GM12878 (cell line): ENCODE measurements around the gene MEGF11. TPM values are rescaled to one million over a fixed set of nuclear protein-coding genes. Genes with fewer than 3 reads are reported as not detected.

Experiments used
- ATAC-seq: fragments of 200-7000 bp; cut with Tn5 transposase; 3 replicates; pipeline ENCODE4 v1.9.1; 2020; ENCODE audit warnings: mild to moderate bottlenecking, moderate library complexity
- BruUV-seq: library from RNA; stranded (reverse); fragments of 400-500 nt; replicated peaks from 2 replicates; lab custom pipeline; 2021; lab: Mats Ljungman, UMichigan
- CTCF ChIA-PET: fragments of 300-600 bp; sonication (Branson Sonifier 250); formaldehyde crosslinking; extraction: SDS; loops from one replicate; lab custom pipeline; 2021; ENCODE audit warnings: inconsistent platforms; lab: Yijun Ruan, JAX
- POLR2A ChIA-PET: fragments of 350-600 bp; formaldehyde crosslinking; extraction: SDS; loops from one replicate; lab custom pipeline; 2021; ENCODE audit warnings: inconsistent platforms; lab: Charles Lee
- RAD21 ChIA-PET: fragments of 300-600 bp; sonication (Branson Sonifier 250); formaldehyde crosslinking; loops from one replicate; lab custom pipeline; 2023; ENCODE audit warnings: antibody characterized with exemption; ENCODE audit not compliant: unreplicated experiment; lab: Charles Lee
- SMC1A ChIA-PET: fragments of 300-600 bp; sonication (Branson Sonifier 250); formaldehyde crosslinking; loops from one replicate; lab custom pipeline; 2023; ENCODE audit not compliant: unreplicated experiment, uncharacterized antibody; lab: Charles Lee
- DNase-seq: peaks from one replicate; pipeline ENCODE4 v3.0.0-alpha.2; 2011; ENCODE audit warnings: low read depth, low spot score
- FAIRE-seq: peaks from 3 replicates; lab custom pipeline; 2011; peaks lifted over from hg19 to GRCh38; lab: Jason Lieb, UNC
- H2AFZ ChIP-seq: 2 replicates; pipeline ENCODE4 v1.6.0; 2011; ENCODE audit warnings: low read depth, low read length, control low read depth; ENCODE audit not compliant: control insufficient read depth
- H3K27ac ChIP-seq: 2 replicates; pipeline ENCODE4 v1.5.1; 2011; ENCODE audit warnings: control low read depth; ENCODE audit not compliant: control insufficient read depth, insufficient read depth
- H3K27me3 ChIP-seq, 2 experiments: replicated peaks in 1 of 2; 2 replicates each; pipeline versions ENCODE4 v1.6.0 to v1.6.1; 2011; ENCODE audit warnings: low read length in 1 of 2; ENCODE audit not compliant: control insufficient read depth in 2 of 2, insufficient read depth in 2 of 2
- H3K36me3 ChIP-seq, 2 experiments: 2 replicates each; pipeline ENCODE4 v1.5.1; 2011; ENCODE audit warnings: low read length in 1 of 2; ENCODE audit not compliant: control insufficient read depth in 2 of 2, insufficient read depth in 2 of 2
- H3K4me1 ChIP-seq: 2 replicates; pipeline ENCODE4 v1.6.1; 2011; ENCODE audit warnings: mild to moderate bottlenecking, low read length, moderate library complexity, mixed read lengths; ENCODE audit not compliant: control insufficient read depth, insufficient read depth
- H3K4me2 ChIP-seq: 2 replicates; pipeline ENCODE4 v1.6.0; 2011; ENCODE audit warnings: control low read depth; ENCODE audit not compliant: control insufficient read depth, insufficient read depth
- H3K4me3 ChIP-seq: fragments of 200-600 bp; sonication (generic); 2 replicates; pipeline ENCODE4 v1.5.1; 2016
- H3K79me2 ChIP-seq: 2 replicates; pipeline ENCODE4 v1.6.0; 2011; ENCODE audit warnings: low read length; ENCODE audit not compliant: control insufficient read depth, insufficient read depth
- H3K9ac ChIP-seq: 2 replicates; pipeline ENCODE4 v1.8.0; 2011; ENCODE audit warnings: low read length, control low read depth, mixed read lengths; ENCODE audit not compliant: control insufficient read depth, insufficient read depth
- H3K9me3 ChIP-seq: replicated peaks from 3 replicates; pipeline ENCODE4 v1.5.1; 2011; ENCODE audit warnings: mild to moderate bottlenecking, low read length; ENCODE audit not compliant: control insufficient read depth, insufficient read depth
- H4K20me1 ChIP-seq: 2 replicates; pipeline ENCODE4 v1.6.0; 2011; ENCODE audit not compliant: control insufficient read depth, insufficient read depth
- IKZF2 ChIP-seq, 2 experiments: fragments of 450-650 bp; IDR thresholded peaks; 2 replicates each; pipeline ENCODE4 v1.6.1; 2017; ENCODE audit warnings: mild to moderate bottlenecking in 2 of 2, moderate library complexity in 2 of 2
- NR2F1 ChIP-seq: fragments of 450-650 bp; conservative IDR thresholded peaks from 2 replicates; pipeline ENCODE4 v1.6.1; 2017; ENCODE audit warnings: mild to moderate bottlenecking
- WGBS: methylation state at CpG from one replicate; pipeline ENCODE4 v1.1.6; 2016; ENCODE audit warnings: low lambda C conversion rate; ENCODE audit not compliant: insufficient replicate concordance, insufficient coverage; ENCODE audit errors: missing lambda C conversion rate; 5-methylcytosine and 5-hydroxymethylcytosine counted together
- in situ Hi-C: fragments of 300-500 bp; cut with MboI; formaldehyde crosslinking; loops from 9 replicates; pipeline ENCODE4 v1.14.3; 2018; ENCODE audit warnings: mixed read lengths
- intact Hi-C: fragments of 100-400 bp; cut with micrococcal nuclease; formaldehyde crosslinking; loops from one replicate; pipeline ENCODE4 v1.14.2; 2022; ENCODE audit not compliant: unreplicated experiment
- polyA plus RNA-seq, 11 experiments: library from polyadenylated mRNA; depleted of rRNA in 4 of 11; unstranded in 6 of 11; stranded (reverse) in 5 of 11; fragments of >200 nt; fragmentation: Nextera tagmentation in 4 of 11; fragmentation: Illumina TruSeq in 1 of 11; extraction: Ambion mirVana in 4 of 11; extraction: Trizol in 1 of 11; gene quantifications; 1 replicate in 1 of 11; 2 replicates in 10 of 11; pipeline versions ENCODE4 v1.2.1 to v1.2.3, GENCODE V29; 2011 to 2016; ENCODE audit warnings: inconsistent platforms in 2 of 11, missing spikeins in 2 of 11, low read depth in 1 of 11
- total RNA-seq, 4 experiments: library from RNA; depleted of rRNA in 3 of 4; stranded (reverse); fragments of >200 nt in 3 of 4; fragmentation: Illumina TruSeq in 1 of 4; extraction: Trizol in 1 of 4; gene quantifications; 2 replicates each; pipeline versions ENCODE4 v1.2.1 to v1.2.3, GENCODE V29; 2013 to 2021
- TF ChIP-seq, protein P1 (sequence below): fragments of 450-650 bp; IDR thresholded peaks from 2 replicates; pipeline ENCODE4 v1.6.1; 2016; ENCODE audit warnings: mild to moderate bottlenecking
- TF ChIP-seq, protein P2 (sequence below): fragments of 450-650 bp; IDR thresholded peaks from 2 replicates; pipeline ENCODE4 v1.6.1; 2016; ENCODE audit warnings: mild to moderate bottlenecking

MEGF11 gene
- total and polyA plus RNA-seq, 10 of the 15 experiments (the other 5 are each of a cell fraction or from before 2014, with no cell fraction given): 0.03 to 1.7 (median 0.49) TPM

DNA sequence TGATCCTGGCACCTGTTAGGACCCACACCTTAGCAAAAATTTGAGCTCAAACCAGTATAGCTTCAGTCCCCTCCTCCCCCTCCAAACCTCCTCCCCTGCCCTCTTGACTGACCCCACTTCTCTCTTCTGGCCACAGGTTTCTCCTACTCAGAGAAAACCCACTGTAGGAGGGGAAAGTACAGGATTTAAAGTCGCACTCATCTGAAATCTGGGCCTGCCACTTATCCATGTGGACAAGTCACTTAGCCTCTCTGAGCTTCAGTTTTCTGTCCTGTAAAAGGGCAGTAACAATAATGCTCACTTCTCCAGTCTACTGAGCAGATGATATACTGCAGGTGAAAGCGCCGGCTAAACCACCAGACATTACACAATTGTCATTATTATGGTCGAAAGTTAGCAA is 142.7 kb downstream of the MEGF11 start:
- H3K36me3 ChIP-seq: no peaks in the 10 kb centered on the region
- TF ChIP-seq, protein P1, sequence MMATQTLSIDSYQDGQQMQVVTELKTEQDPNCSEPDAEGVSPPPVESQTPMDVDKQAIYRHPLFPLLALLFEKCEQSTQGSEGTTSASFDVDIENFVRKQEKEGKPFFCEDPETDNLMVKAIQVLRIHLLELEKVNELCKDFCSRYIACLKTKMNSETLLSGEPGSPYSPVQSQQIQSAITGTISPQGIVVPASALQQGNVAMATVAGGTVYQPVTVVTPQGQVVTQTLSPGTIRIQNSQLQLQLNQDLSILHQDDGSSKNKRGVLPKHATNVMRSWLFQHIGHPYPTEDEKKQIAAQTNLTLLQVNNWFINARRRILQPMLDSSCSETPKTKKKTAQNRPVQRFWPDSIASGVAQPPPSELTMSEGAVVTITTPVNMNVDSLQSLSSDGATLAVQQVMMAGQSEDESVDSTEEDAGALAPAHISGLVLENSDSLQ: 0 out of 2 replicates have a peak, but pooled peaks have one; percentile 6
- TF ChIP-seq NR2F1: peak; percentile 77
- 0 out of 4 replicates have a peak, but pooled peaks of 1 of the 2 experiments have one; percentile 15 for TF ChIP-seq IKZF2 (IDR thresholded peaks at IDR 0.05)
- TF ChIP-seq, protein P2, sequence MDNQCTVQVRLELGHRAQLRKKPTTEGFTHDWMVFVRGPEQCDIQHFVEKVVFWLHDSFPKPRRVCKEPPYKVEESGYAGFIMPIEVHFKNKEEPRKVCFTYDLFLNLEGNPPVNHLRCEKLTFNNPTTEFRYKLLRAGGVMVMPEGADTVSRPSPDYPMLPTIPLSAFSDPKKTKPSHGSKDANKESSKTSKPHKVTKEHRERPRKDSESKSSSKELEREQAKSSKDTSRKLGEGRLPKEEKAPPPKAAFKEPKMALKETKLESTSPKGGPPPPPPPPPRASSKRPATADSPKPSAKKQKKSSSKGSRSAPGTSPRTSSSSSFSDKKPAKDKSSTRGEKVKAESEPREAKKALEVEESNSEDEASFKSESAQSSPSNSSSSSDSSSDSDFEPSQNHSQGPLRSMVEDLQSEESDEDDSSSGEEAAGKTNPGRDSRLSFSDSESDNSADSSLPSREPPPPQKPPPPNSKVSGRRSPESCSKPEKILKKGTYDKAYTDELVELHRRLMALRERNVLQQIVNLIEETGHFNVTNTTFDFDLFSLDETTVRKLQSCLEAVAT: no peak
- no TSS peak for BruUV-seq
- no peak overlapping the region for H3K4me3 ChIP-seq
- no peaks in the 10 kb centered on the region for H3K9me3 ChIP-seq
- peaks cover 0 to 1% of the 10 kb centered on the region in 2 experiments; a peak in 2 of 4 replicates for H3K27me3 ChIP-seq
- no peak for FAIRE-seq
- no peaks in the 10 kb centered on the region for H4K20me1 ChIP-seq
- ChIA-PET POLR2A (interaction anchor here (1.2 kb wide), 1 partner anchor 189 kb away, joined by 3 read pairs; no protein-coding TSS in a partner anchor), RAD21 (interaction anchor here (1.7 kb wide), 2 partner anchors 22 to 194 kb away, joined by 3 to 4 read pairs; no protein-coding TSS in a partner anchor), CTCF (interaction anchor here (0.6 kb wide), 1 partner anchor 698 kb away, joined by 3 read pairs; no protein-coding TSS in a partner anchor), SMC1A (interaction anchor here (1.5 kb wide), 1 partner anchor 9 kb away, joined by 5 read pairs; no protein-coding TSS in a partner anchor)
- H3K79me2 ChIP-seq: no peaks in the 10 kb centered on the region
- no peak overlapping the region for H3K27ac ChIP-seq
- in situ Hi-C loops (no loop called here), intact Hi-C loops (no loop called here)
- H3K9ac ChIP-seq: no peak overlapping the region
- no peak overlapping the region for H2AFZ ChIP-seq
- H3K4me1 ChIP-seq: no peaks in the 10 kb centered on the region; the same call in 1 of the 2 replicates
- no peak for DNase-seq
- ATAC-seq: peak; percentile 67
- 63% methylated on average over 4 of the region's 4 CpGs for WGBS
- H3K4me2 ChIP-seq: no peak overlapping the region
